Endothelial cell of umbilical vein (primary cell): ENCODE data around the gene ERFL. TPM values are rescaled to one million over a fixed set of nuclear protein-coding genes. Genes with fewer than 3 reads are reported as not detected.

Experiments used
- BruUV-seq: library from RNA; stranded (reverse); fragments of 400-500 nt; replicated peaks from 2 replicates; lab custom pipeline; 2021; lab: Mats Ljungman, UMichigan
- CTCF ChIA-PET: fragments of 300-600, 350-600 bp; sonication (Branson Sonifier 250); formaldehyde crosslinking; loops from one replicate; lab custom pipeline; 2021; ENCODE audit warnings: antibody characterized with exemption, inconsistent platforms; lab: Charles Lee
- POLR2A ChIA-PET: fragments of 300-600, 350-600 bp; sonication (Branson Sonifier 250); formaldehyde crosslinking; loops from one replicate; lab custom pipeline; 2021; ENCODE audit warnings: antibody characterized with exemption, inconsistent platforms; lab: Charles Lee
- DNase-seq: peaks from one replicate; pipeline ENCODE4 v3.0.0-alpha.2; 2011; ENCODE audit warnings: low read depth, low spot score
- FAIRE-seq: peaks from 2 replicates; lab custom pipeline; 2011; peaks lifted over from hg19 to GRCh38; lab: Jason Lieb, UNC
- H2AFZ ChIP-seq: 2 replicates; pipeline ENCODE4 v1.6.0; 2012; ENCODE audit warnings: low read depth, low read length, control low read depth, inconsistent platforms
- H3K27ac ChIP-seq: 2 replicates; pipeline ENCODE4 v1.5.1; 2011; ENCODE audit warnings: low read depth, mild to moderate bottlenecking, control low read depth, low read length, moderate library complexity; ENCODE audit not compliant: insufficient read depth
- H3K27me3 ChIP-seq, 2 experiments: 2 replicates each; pipeline versions ENCODE4 v1.6.0 to v1.6.1; 2011; ENCODE audit warnings: low read length in 2 of 2, mixed read lengths in 1 of 2; ENCODE audit not compliant: control insufficient read depth in 2 of 2, insufficient read depth in 2 of 2
- H3K36me3 ChIP-seq, 2 experiments: 2 replicates in 1 of 2; 3 replicates in 1 of 2; pipeline ENCODE4 v1.5.1; 2011; ENCODE audit warnings: low read length in 2 of 2, mild to moderate bottlenecking in 1 of 2, moderate library complexity in 1 of 2; ENCODE audit not compliant: control insufficient read depth in 2 of 2, insufficient read depth in 2 of 2; ENCODE audit errors: extremely low read depth in 1 of 2
- H3K4me1 ChIP-seq: 3 replicates; pipeline ENCODE4 v1.5.1; 2011; ENCODE audit warnings: mild to moderate bottlenecking, low read length; ENCODE audit not compliant: control insufficient read depth, insufficient read depth; ENCODE audit errors: extremely low read depth
- H3K4me2 ChIP-seq: 2 replicates; pipeline ENCODE4 v1.6.1; 2011; ENCODE audit warnings: low read length, control low read depth, mixed read lengths; ENCODE audit not compliant: insufficient read depth
- H3K4me3 ChIP-seq, 3 experiments: fragments of 200-600 bp in 1 of 3; sonication (generic), shearing (Covaris generic) in 1 of 3; replicated peaks in 1 of 3; 2 replicates each; pipeline ENCODE4 v1.5.1; 2011 to 2016; ENCODE audit warnings: control low read depth in 3 of 3, low read length in 3 of 3, mild to moderate bottlenecking in 2 of 3, inconsistent platforms in 1 of 3, low read depth in 1 of 3, moderate library complexity in 1 of 3; ENCODE audit not compliant: insufficient read depth in 1 of 3
- H3K79me2 ChIP-seq: 2 replicates; pipeline ENCODE4 v1.6.0; 2012; ENCODE audit warnings: low read length, inconsistent platforms; ENCODE audit not compliant: control insufficient read depth, insufficient read depth
- H3K9ac ChIP-seq: replicated peaks from 2 replicates; pipeline ENCODE3; 2011; ENCODE audit warnings: low read length, control low read depth; ENCODE audit not compliant: insufficient read depth; ENCODE audit errors: extremely low read depth
- H3K9me1 ChIP-seq: replicated peaks from 3 replicates; pipeline ENCODE4 v1.6.0; 2011; ENCODE audit warnings: mild to moderate bottlenecking, low read length; ENCODE audit not compliant: control insufficient read depth, insufficient read depth; ENCODE audit errors: extremely low read depth
- H3K9me3 ChIP-seq: replicated peaks from 2 replicates; pipeline ENCODE4 v1.5.1; 2012; ENCODE audit warnings: low read length, inconsistent platforms; ENCODE audit not compliant: control insufficient read depth, insufficient read depth
- H4K20me1 ChIP-seq: replicated peaks from 2 replicates; pipeline ENCODE3; 2011; ENCODE audit warnings: mild to moderate bottlenecking, low read length; ENCODE audit not compliant: control insufficient read depth, insufficient read depth; ENCODE audit errors: extremely low read depth
- EZH2 ChIP-seq: IDR thresholded peaks from 2 replicates; pipeline ENCODE4 v1.6.1; 2012; ENCODE audit warnings: borderline replicate concordance, low read depth, mild to moderate bottlenecking, moderate library complexity, low read length, inconsistent platforms; ENCODE audit not compliant: severe bottlenecking
- FOS ChIP-seq: IDR thresholded peaks from 2 replicates; pipeline ENCODE4 v1.6.1; 2011; ENCODE audit warnings: mild to moderate bottlenecking, low read length, moderate library complexity, borderline replicate concordance; ENCODE audit not compliant: insufficient read depth
- GATA2 ChIP-seq: IDR thresholded peaks from 2 replicates; pipeline ENCODE4 v1.7.0; 2011; ENCODE audit warnings: low read depth, mild to moderate bottlenecking, moderate library complexity, mixed read lengths, low read length; ENCODE audit not compliant: insufficient read length, insufficient read depth
- JUN ChIP-seq: IDR thresholded peaks from 2 replicates; pipeline ENCODE4 v1.6.1; 2011; ENCODE audit warnings: borderline replicate concordance, low read depth; ENCODE audit not compliant: insufficient read length, insufficient read depth
- MYC ChIP-seq: IDR thresholded peaks from one replicate; pipeline ENCODE4 v1.6.1; 2011; ENCODE audit warnings: mild to moderate bottlenecking, low read depth, low read length
- POLR2A ChIP-seq: IDR thresholded peaks from 2 replicates; pipeline ENCODE4 v1.6.1; 2012; ENCODE audit warnings: low read depth, mild to moderate bottlenecking, control low read depth, low read length
- POLR2AphosphoS5 ChIP-seq: IDR thresholded peaks from 2 replicates; pipeline ENCODE4 v1.6.1; 2012; ENCODE audit warnings: low read depth, mild to moderate bottlenecking, control low read depth, low read length, moderate library complexity; ENCODE audit not compliant: insufficient read depth
- dilution Hi-C: fragments of 300-500 bp; cut with MboI; formaldehyde crosslinking; loops from one replicate; pipeline ENCODE4 v1.15.0; 2019; ENCODE audit warnings: low sequenced_read_pairs; ENCODE audit not compliant: extremely low pct_ligation_motif_present
- intact Hi-C: fragments of 100-400 bp; cut with micrococcal nuclease; formaldehyde crosslinking; loops from one replicate; pipeline ENCODE4 v1.10.0; 2022
- polyA plus RNA-seq, 4 experiments: library from polyadenylated mRNA; depleted of rRNA in 3 of 4; stranded (reverse) in 3 of 4; unstranded in 1 of 4; fragments of >200 nt; gene quantifications; 2 replicates each; pipeline versions ENCODE4 v1.2.1 to v1.2.3, GENCODE V29; 2011 to 2012; ENCODE audit warnings: missing spikeins in 1 of 4
- total RNA-seq: library from RNA; stranded (reverse); gene quantifications from 2 replicates; pipeline ENCODE4 v1.2.3, GENCODE V29; 2021
- TF ChIP-seq, protein P1 (sequence below), 2 donors: IDR thresholded peaks; 1 replicate in 1 of 2; 2 replicates in 1 of 2; pipeline ENCODE4 v1.5.1; 2011; ENCODE audit warnings: low read length in 2 of 2, mild to moderate bottlenecking in 2 of 2, moderate library complexity in 2 of 2, control low read depth in 1 of 2, inconsistent platforms in 1 of 2, low read depth in 1 of 2; ENCODE audit not compliant: insufficient read depth in 1 of 2; ENCODE audit errors: extremely low read depth in 1 of 2
- TF ChIP-seq, protein P2 (sequence below): IDR thresholded peaks from 2 replicates; pipeline ENCODE4 v1.6.1; 2011; ENCODE audit not compliant: insufficient read depth, insufficient read length

ERFL gene
- total and polyA plus RNA-seq, 2 donors (not counting 3 experiments of a cell fraction or from before 2014, with no cell fraction given): not detected

DNA sequence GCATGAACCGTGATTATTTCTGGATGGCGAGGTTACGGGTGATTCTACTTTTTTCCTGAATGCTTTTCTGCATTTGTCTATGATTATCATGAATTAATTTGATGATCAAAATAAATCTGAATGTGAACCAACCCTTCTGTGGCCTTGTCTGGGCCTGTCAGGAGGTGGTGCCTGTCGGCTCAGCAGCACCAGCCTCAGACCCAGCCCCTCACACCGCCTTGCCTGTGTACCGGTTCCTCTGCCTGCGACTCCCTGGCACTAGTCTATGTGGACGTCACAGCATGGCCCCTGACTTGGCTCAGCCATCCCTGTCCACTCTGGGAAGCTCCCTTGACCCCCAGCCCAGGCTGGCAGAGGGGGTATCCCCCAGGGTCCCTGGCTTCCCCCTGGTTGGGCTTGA, 46.4 kb upstream of the ERFL start:
- FAIRE-seq (no peak), DNase-seq (no peak)
- intact Hi-C loops (no loop called here), dilution Hi-C loops (no loop called here)
- no peaks in the 10 kb centered on the region for H3K79me2 ChIP-seq
- no peak overlapping the region for H3K27ac ChIP-seq
- TF ChIP-seq POLR2A: no peak
- TF ChIP-seq, protein P1, sequence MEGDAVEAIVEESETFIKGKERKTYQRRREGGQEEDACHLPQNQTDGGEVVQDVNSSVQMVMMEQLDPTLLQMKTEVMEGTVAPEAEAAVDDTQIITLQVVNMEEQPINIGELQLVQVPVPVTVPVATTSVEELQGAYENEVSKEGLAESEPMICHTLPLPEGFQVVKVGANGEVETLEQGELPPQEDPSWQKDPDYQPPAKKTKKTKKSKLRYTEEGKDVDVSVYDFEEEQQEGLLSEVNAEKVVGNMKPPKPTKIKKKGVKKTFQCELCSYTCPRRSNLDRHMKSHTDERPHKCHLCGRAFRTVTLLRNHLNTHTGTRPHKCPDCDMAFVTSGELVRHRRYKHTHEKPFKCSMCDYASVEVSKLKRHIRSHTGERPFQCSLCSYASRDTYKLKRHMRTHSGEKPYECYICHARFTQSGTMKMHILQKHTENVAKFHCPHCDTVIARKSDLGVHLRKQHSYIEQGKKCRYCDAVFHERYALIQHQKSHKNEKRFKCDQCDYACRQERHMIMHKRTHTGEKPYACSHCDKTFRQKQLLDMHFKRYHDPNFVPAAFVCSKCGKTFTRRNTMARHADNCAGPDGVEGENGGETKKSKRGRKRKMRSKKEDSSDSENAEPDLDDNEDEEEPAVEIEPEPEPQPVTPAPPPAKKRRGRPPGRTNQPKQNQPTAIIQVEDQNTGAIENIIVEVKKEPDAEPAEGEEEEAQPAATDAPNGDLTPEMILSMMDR (IDR thresholded peaks at IDR 0.05; ENCODE audit: extremely low read depth in 1 of 2, insufficient read depth in 1 of 2, low read depth in 1 of 2, low read length in 2 of 2): no peak
- TF ChIP-seq MYC: no peak
- no peak for TF ChIP-seq FOS
- no peak for TF ChIP-seq JUN
- H3K9ac ChIP-seq: no peak overlapping the region
- no peaks in the 10 kb centered on the region for H3K4me1 ChIP-seq
- H3K27me3 ChIP-seq: no peaks in the 10 kb centered on the region
- H3K9me3 ChIP-seq: no peaks in the 10 kb centered on the region
- H3K4me2 ChIP-seq: no peak overlapping the region
- H3K4me3 ChIP-seq: no peak overlapping the region
- no peak overlapping the region for H2AFZ ChIP-seq
- ChIA-PET POLR2A (interaction anchor here (0.7 kb wide), 1 partner anchor 14 kb away, joined by 3 read pairs; no protein-coding TSS in a partner anchor), CTCF (no interaction called here)
- H3K36me3 ChIP-seq: no peaks in the 10 kb centered on the region
- no peaks in the 10 kb centered on the region for H4K20me1 ChIP-seq
- H3K9me1 ChIP-seq: no peaks in the 10 kb centered on the region
- BruUV-seq: no TSS peak

DNA sequence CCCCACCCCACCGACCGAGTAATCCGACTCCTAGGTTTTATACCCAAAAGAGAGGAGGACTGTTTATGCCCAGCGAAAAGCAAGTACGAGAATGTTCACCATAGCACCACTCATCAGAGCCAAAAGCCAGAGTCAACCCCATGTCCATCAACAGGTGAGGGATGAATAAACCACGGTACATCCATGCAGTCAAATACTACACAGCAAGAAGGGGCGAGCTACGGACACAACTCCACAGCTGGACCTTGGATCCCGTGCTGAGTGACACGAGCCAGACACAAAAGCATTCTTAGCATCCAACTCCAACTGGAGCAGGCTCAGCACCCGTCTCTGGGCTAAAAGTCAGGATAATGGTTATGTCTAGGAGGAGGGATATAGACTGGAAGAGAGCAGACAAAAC, 43.1 kb upstream of the ERFL start:
- no peak for TF ChIP-seq POLR2AphosphoS5
- TF ChIP-seq, protein P2, sequence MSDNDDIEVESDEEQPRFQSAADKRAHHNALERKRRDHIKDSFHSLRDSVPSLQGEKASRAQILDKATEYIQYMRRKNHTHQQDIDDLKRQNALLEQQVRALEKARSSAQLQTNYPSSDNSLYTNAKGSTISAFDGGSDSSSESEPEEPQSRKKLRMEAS: no peak
- TF ChIP-seq JUN: no peak
- no peak for TF ChIP-seq MYC
- TF ChIP-seq POLR2A: no peak
- no peak for TF ChIP-seq FOS
- TF ChIP-seq GATA2: no peak
- TF ChIP-seq EZH2: no peak
- TF ChIP-seq, protein P1 (IDR thresholded peaks at IDR 0.05; ENCODE audit: extremely low read depth in 1 of 2, insufficient read depth in 1 of 2, low read depth in 1 of 2, low read length in 2 of 2): no peak
- CTCF ChIA-PET: no interaction called here
- Histone ChIP-seq H3K27me3 (no peaks in the 10 kb centered on the region), H3K9me1 (no peaks in the 10 kb centered on the region), H3K9me3 (no peaks in the 10 kb centered on the region), H4K20me1 (no peaks in the 10 kb centered on the region), H3K36me3 (no peaks in the 10 kb centered on the region), H2AFZ (no peak overlapping the region), H3K79me2 (no peaks in the 10 kb centered on the region), H3K4me2 (no peak overlapping the region), H3K9ac (no peak overlapping the region), H3K4me1 (no peaks in the 10 kb centered on the region), H3K27ac (no peak overlapping the region), H3K4me3 (no peak overlapping the region)
- dilution Hi-C loops (no loop called here), intact Hi-C loops (no loop called here)
- DNase-seq (no peak), FAIRE-seq (no peak)
- BruUV-seq: no TSS peak
- POLR2A ChIA-PET: no interaction called here
